GM12864 (cell line): ENCODE measurements around the gene DLG3.

Experiments
- DNase-seq: peaks from one replicate; pipeline ENCODE4 v3.0.0-alpha.2; 2011; ENCODE audit warnings: low read depth
- H3K4me3 ChIP-seq: 2 replicates; pipeline ENCODE4 v1.5.1; 2011; ENCODE audit warnings: mild to moderate bottlenecking, low read depth, low read length, control low read depth
- CTCF ChIP-seq: IDR thresholded peaks from 2 replicates; pipeline ENCODE4 v1.5.1; 2011; ENCODE audit warnings: low read depth, mild to moderate bottlenecking, moderate library complexity, low read length, control low read depth, inconsistent platforms; ENCODE audit errors: missing control alignments

Gene DLG3

DNA sequence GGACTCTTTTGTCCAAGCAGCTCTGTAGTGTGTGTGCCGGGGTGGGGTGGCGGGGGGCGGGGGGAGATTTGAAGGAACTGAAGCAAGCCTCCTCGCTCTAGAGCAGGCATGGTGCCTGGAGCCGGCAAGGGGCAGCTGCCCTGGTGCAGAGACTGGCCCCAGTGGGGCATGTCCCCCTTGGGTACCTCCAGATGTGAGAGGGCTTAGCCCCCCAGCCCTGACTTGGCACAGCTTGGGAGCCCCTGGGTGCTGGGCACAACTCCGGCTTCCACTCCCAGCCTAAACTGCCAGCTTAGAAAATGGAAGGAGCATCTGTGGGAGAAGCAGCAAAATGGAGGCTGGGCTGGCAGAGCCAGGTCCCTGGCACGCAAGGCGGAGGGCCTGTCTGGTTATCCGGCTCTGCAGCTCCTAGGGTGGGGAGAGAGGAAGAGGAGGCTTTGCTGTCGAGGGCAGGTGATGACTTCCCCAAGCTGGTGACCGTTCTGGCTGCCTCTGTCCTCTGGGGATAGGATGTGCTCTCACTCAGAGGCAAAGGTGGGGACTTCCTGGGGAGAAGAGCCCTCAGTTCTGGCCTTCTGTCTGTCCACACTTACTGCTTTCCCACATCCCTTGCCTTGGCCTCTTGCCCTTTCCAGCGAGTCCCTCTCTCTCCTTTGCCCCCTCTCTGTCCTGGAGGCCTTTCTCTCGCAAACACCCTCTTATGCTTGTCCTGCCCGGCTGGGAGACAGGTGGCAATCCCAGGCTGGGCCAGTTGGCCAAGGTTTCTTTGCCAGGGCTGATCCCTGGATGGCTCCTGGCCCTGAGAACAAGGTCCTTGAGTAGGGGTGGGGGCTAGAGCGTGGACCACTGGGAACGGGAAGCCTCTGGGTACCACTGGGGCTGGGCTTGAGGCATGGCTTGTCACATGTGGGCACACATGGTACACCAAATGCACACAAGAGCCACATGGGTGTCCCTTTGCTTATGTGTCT, 2.0 kb downstream of the DLG3 start:
- H3K4me3 ChIP-seq = no peak overlapping the region
- no peak for TF ChIP-seq CTCF
- DNase-seq = no peak

GRCh38 chrX:70449457-70449966, 4.9 kb downstream of the DLG3 start:
- DNase-seq = no peak
- TF ChIP-seq CTCF = no peak
- no peak overlapping the region for H3K4me3 ChIP-seq

- peak overlapping the region; percentile 29 for H3K4me3 ChIP-seq
- peak; percentile 72 for TF ChIP-seq CTCF
- DNase-seq = no peak
Measured at GRCh38 chrX:70452143-70452733, 7.6 kb downstream of the DLG3 start.

GRCh38 chrX:70453024-70453618, 8.5 kb downstream of the DLG3 start:
- no peak for TF ChIP-seq CTCF
- DNase-seq = no peak
- H3K4me3 ChIP-seq = no peak overlapping the region

GRCh38 chrX:70454441-70455365, 10.1 kb downstream of the DLG3 start:
- no peak for DNase-seq
- peak; percentile 88 for TF ChIP-seq CTCF
- H3K4me3 ChIP-seq = peak overlapping the region; percentile 57
